Sigmoid colon (tissue), 4 donors: Measurements from ENCODE around the gene ARHGEF38.

ENCODE experiments used
- CTCF ChIP-seq, 4 experiments: fragments of 450-650 bp in 3 of 4; fragments of 200-600 bp in 1 of 4; IDR thresholded peaks; one replicate each; pipeline ENCODE4 v1.5.1; 2016 to 2019; ENCODE audit warnings: antibody characterized with exemption in 4 of 4, mild to moderate bottlenecking in 3 of 4, moderate library complexity in 2 of 4
- POLR2A ChIP-seq, 2 donors: fragments of 450-650 bp; IDR thresholded peaks; one replicate each; pipeline ENCODE4 v1.6.1; 2016; ENCODE audit warnings: antibody characterized with exemption in 2 of 2, mild to moderate bottlenecking in 2 of 2, moderate library complexity in 2 of 2
- POLR2AphosphoS5 ChIP-seq, 4 donors: sonication (generic); formaldehyde crosslinking; IDR thresholded peaks; one replicate each; pipeline ENCODE4 v1.6.1; 2017; ENCODE audit warnings: antibody characterized with exemption in 4 of 4

GRCh38 chr4:105560421-105560848, 8.0 kb downstream of the ARHGEF38 start:
- TF ChIP-seq CTCF (IDR thresholded peaks at IDR 0.05), result no peak
- no peak for TF ChIP-seq POLR2A (IDR thresholded peaks at IDR 0.05)
- no peak for TF ChIP-seq POLR2AphosphoS5 (IDR thresholded peaks at IDR 0.05)
